DND-41 (cell line): ENCODE data around the gene FGD6.

Experiments used
- ATAC-seq: fragments of 200-7000 bp; cut with Tn5 transposase; 3 replicates; pipeline ENCODE4 v1.9.1; 2021; ENCODE audit warnings: low read depth; ENCODE audit not compliant: insufficient read depth
- DNase-seq: peaks from one replicate; pipeline ENCODE4 v3.0.0-alpha.2; 2020
- H2AFZ ChIP-seq: 2 replicates; pipeline ENCODE4 v1.6.0; 2012; ENCODE audit warnings: low read depth, low read length
- H3K27ac ChIP-seq: 2 replicates; pipeline ENCODE4 v1.5.1; 2012; ENCODE audit warnings: low read length, inconsistent platforms
- H3K27me3 ChIP-seq: fragments of 200-600 bp; sonication (generic); 2 replicates; pipeline ENCODE4 v1.6.0; 2012; ENCODE audit warnings: low read length, mild to moderate bottlenecking, inconsistent platforms; ENCODE audit not compliant: insufficient read depth, poor library complexity
- H3K36me3 ChIP-seq: 2 replicates; pipeline ENCODE4 v1.5.1; 2012; ENCODE audit warnings: low read length, inconsistent platforms; ENCODE audit not compliant: insufficient read depth
- H3K4me1 ChIP-seq: 2 replicates; pipeline ENCODE4 v1.5.1; 2012; ENCODE audit warnings: mild to moderate bottlenecking, low read length; ENCODE audit not compliant: insufficient read depth
- H3K4me2 ChIP-seq: 2 replicates; pipeline ENCODE4 v1.6.0; 2012; ENCODE audit warnings: mild to moderate bottlenecking, moderate library complexity, low read length, inconsistent platforms; ENCODE audit not compliant: insufficient read depth
- H3K4me3 ChIP-seq, 2 experiments: fragments of 200-600 bp in 1 of 2; shearing (Covaris generic) in 1 of 2; 2 replicates each; pipeline ENCODE4 v1.5.1; 2012 to 2016; ENCODE audit warnings: inconsistent platforms in 2 of 2, low read length in 2 of 2, mild to moderate bottlenecking in 2 of 2, low read depth in 1 of 2, moderate library complexity in 1 of 2
- H3K79me2 ChIP-seq: 2 replicates; pipeline ENCODE4 v1.6.0; 2012; ENCODE audit warnings: low read length, inconsistent platforms; ENCODE audit not compliant: insufficient read depth
- H3K9ac ChIP-seq: 2 replicates; pipeline ENCODE4 v1.6.0; 2012; ENCODE audit warnings: low read depth, mild to moderate bottlenecking, inconsistent platforms, low read length, moderate library complexity
- H3K9me3 ChIP-seq: 2 replicates; pipeline ENCODE4 v1.5.1; 2012; ENCODE audit warnings: low read length, moderate library complexity, mild to moderate bottlenecking, inconsistent platforms; ENCODE audit not compliant: insufficient read depth, severe bottlenecking
- H4K20me1 ChIP-seq: 2 replicates; pipeline ENCODE4 v1.6.0; 2012; ENCODE audit warnings: low read length; ENCODE audit not compliant: insufficient read depth
- EZH2 ChIP-seq: IDR thresholded peaks from 3 replicates; pipeline ENCODE4 v1.6.1; 2012; ENCODE audit warnings: borderline replicate concordance, low read depth, mild to moderate bottlenecking, moderate library complexity, low read length, inconsistent platforms; ENCODE audit not compliant: severe bottlenecking
- TF ChIP-seq, protein P1 (sequence below): IDR thresholded peaks from 2 replicates; pipeline ENCODE4 v1.5.1; 2012; ENCODE audit warnings: borderline replicate concordance, low read length, moderate library complexity, mild to moderate bottlenecking; ENCODE audit not compliant: poor library complexity, severe bottlenecking; ENCODE audit errors: extremely low read depth

FGD6 gene

DNA sequence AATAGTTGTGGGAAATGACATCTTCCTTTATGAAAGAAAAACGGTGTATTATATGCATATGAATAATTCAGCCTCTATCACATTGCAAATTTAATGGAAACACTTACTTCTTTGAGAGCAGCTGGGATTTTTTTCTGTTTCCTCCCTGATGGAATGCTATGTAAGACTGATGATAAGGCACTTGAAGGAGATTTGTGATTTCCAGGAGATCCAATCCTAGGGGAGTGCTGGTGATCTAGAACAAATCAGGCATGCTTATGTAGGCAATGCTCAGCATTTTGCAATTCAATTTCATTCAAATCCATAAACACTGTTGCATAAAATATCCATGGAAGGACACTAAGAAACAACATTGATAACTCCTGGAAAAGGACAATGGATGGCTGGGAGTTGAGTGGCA, 127.8 kb downstream of the FGD6 start:
- H3K79me2 ChIP-seq, result no peaks in the 10 kb centered on the region
- H3K9ac ChIP-seq, result no peak overlapping the region
- ATAC-seq (no peak), DNase-seq (no peak)
- no peaks in the 10 kb centered on the region for H4K20me1 ChIP-seq
- H3K9me3 ChIP-seq, result no peaks in the 10 kb centered on the region
- TF ChIP-seq EZH2, result no peak
- TF ChIP-seq, protein P1, sequence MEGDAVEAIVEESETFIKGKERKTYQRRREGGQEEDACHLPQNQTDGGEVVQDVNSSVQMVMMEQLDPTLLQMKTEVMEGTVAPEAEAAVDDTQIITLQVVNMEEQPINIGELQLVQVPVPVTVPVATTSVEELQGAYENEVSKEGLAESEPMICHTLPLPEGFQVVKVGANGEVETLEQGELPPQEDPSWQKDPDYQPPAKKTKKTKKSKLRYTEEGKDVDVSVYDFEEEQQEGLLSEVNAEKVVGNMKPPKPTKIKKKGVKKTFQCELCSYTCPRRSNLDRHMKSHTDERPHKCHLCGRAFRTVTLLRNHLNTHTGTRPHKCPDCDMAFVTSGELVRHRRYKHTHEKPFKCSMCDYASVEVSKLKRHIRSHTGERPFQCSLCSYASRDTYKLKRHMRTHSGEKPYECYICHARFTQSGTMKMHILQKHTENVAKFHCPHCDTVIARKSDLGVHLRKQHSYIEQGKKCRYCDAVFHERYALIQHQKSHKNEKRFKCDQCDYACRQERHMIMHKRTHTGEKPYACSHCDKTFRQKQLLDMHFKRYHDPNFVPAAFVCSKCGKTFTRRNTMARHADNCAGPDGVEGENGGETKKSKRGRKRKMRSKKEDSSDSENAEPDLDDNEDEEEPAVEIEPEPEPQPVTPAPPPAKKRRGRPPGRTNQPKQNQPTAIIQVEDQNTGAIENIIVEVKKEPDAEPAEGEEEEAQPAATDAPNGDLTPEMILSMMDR, result no peak
- H3K27ac ChIP-seq, result no peak overlapping the region
- H3K4me2 ChIP-seq, result no peak overlapping the region
- H3K4me1 ChIP-seq, result no peaks in the 10 kb centered on the region
- no peak overlapping the region for H3K4me3 ChIP-seq
- no peak overlapping the region for H2AFZ ChIP-seq
- no peaks in the 10 kb centered on the region for H3K27me3 ChIP-seq
- H3K36me3 ChIP-seq, result no peaks in the 10 kb centered on the region; the same call in 1 of the 2 replicates

DNA sequence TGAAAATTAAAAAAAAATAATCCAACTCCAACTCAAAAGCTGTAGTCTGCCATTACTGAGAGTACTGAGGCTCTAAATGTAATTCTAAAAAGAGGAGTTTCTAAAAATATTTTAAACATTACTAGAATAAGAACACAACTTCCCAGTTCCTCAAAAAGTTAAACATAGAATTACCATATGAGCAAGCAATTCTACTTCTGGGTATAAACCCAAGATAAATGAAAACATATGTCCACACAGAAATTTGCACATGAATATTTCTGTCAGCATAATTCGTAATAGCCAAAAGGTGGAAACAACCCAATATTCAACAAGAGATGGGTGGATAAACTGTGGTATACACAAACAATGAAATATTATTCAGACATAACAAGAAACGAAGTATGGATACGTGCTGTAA, 128.9 kb downstream of the FGD6 start:
- H2AFZ ChIP-seq, result no peak overlapping the region
- ATAC-seq (no peak), DNase-seq (no peak)
- no peaks in the 10 kb centered on the region for H4K20me1 ChIP-seq
- no peaks in the 10 kb centered on the region for H3K4me1 ChIP-seq
- no peak for TF ChIP-seq EZH2
- TF ChIP-seq, protein P1, result no peak
- no peak overlapping the region for H3K4me3 ChIP-seq
- no peaks in the 10 kb centered on the region for H3K27me3 ChIP-seq
- no peaks in the 10 kb centered on the region for H3K9me3 ChIP-seq
- no peak overlapping the region for H3K4me2 ChIP-seq
- H3K36me3 ChIP-seq, result no peaks in the 10 kb centered on the region; the same call in 1 of the 2 replicates
- no peak overlapping the region for H3K9ac ChIP-seq
- no peaks in the 10 kb centered on the region for H3K79me2 ChIP-seq
- H3K27ac ChIP-seq, result no peak overlapping the region

DNA sequence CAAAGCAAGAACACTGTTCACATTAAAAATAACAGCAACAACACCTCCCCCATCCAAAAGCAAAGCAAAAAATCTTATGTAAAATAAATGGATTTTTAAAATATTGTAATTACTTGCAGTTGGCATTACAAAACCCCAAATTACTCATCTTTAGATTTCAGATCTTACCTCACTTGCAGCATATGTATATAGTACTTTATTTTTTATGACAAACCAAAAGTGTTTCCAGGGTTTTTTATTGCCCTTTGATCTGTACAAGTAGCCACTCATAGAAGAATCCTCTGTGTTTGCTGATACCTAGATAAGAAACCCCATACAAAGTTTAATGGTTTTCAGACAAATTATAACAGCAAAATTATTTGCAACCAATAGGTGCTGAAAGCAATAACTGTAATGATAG, 131.7 kb downstream of the FGD6 start:
- Histone ChIP-seq H3K4me2 (no peak overlapping the region), H3K27ac (no peak overlapping the region), H3K4me1 (no peaks in the 10 kb centered on the region), H3K9ac (no peak overlapping the region), H2AFZ (no peak overlapping the region), H3K9me3 (no peaks in the 10 kb centered on the region), H3K79me2 (no peaks in the 10 kb centered on the region), H3K4me3 (no peak overlapping the region), H3K27me3 (no peaks in the 10 kb centered on the region), H3K36me3 (no peaks in the 10 kb centered on the region), H4K20me1 (no peaks in the 10 kb centered on the region)
- ATAC-seq (no peak), DNase-seq (no peak)
- no peak for TF ChIP-seq EZH2
- TF ChIP-seq, protein P1, result no peak

DNA sequence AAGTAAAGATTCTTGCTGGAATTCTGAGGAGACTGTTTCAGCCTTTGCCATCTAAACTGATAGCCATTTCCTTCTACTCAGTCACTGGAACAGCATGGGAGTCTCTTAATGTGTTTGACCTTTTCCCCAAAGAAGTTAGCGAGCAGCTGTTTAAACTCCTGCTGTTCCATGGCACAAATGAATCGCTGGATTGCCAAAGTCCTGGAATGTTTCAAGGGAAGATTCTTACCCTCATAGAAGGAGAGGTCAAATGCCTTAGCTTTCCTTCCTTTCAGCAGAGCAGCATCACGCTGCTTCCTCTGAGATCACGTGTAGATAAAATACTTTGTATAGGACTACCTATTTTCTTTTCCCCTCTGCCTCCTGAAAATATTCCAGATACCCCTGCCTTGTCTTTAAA, 133.3 kb downstream of the FGD6 start:
- Histone ChIP-seq H3K9me3 (no peaks in the 10 kb centered on the region), H3K9ac (no peak overlapping the region), H3K4me3 (no peak overlapping the region), H3K4me2 (no peak overlapping the region), H3K27ac (no peak overlapping the region), H4K20me1 (no peaks in the 10 kb centered on the region), H2AFZ (no peak overlapping the region), H3K79me2 (no peaks in the 10 kb centered on the region), H3K4me1 (no peaks in the 10 kb centered on the region), H3K36me3 (no peaks in the 10 kb centered on the region), H3K27me3 (no peaks in the 10 kb centered on the region)
- DNase-seq (no peak), ATAC-seq (no peak)
- TF ChIP-seq, protein P1, result no peak
- no peak for TF ChIP-seq EZH2
